Measurements from ENCODE around the gene OR10A2. TPM values are rescaled to one million over a fixed set of nuclear protein-coding genes. Genes with fewer than 3 reads are reported as not detected.

The OR10A2 gene
- polyA plus RNA-seq, 1 donor from 2014 or later, result not detected

- H3F3A ChIP-seq (ENCODE audit: insufficient read depth, low read length, poor library complexity, severe bottlenecking), result no peaks in the 10 kb centered on the region
- no peak overlapping the region for H3K4me2 ChIP-seq (ENCODE audit: low read length)
- no peaks in the 10 kb centered on the region for H3K79me2 ChIP-seq (replicated peaks; ENCODE audit: insufficient read depth, low read length)
- TF ChIP-seq RAD21 (conservative IDR thresholded peaks at IDR 0.05) (no peak), SMC3 (conservative IDR thresholded peaks at IDR 0.05; ENCODE audit: poor library complexity) (no peak), TAF1 (IDR thresholded peaks at IDR 0.05; ENCODE audit: low read depth) (no peak), CTCF (IDR thresholded peaks at IDR 0.05; ENCODE audit: poor library complexity, severe bottlenecking) (no peak), REST (IDR thresholded peaks at IDR 0.05; ENCODE audit: borderline replicate concordance) (no peak), EZH2 (IDR thresholded peaks at IDR 0.05; ENCODE audit: borderline replicate concordance, insufficient read depth, low read length, poor library complexity, severe bottlenecking) (no peak), MXI1 (conservative IDR thresholded peaks at IDR 0.05; ENCODE audit: poor library complexity, severe bottlenecking) (no peak), EP300 (conservative IDR thresholded peaks at IDR 0.05; ENCODE audit: poor library complexity, severe bottlenecking) (no peak), POLR2AphosphoS5 (IDR thresholded peaks at IDR 0.05) (no peak)
- H3K36me3 ChIP-seq (ENCODE audit: insufficient read depth, low read length), result no peaks in the 10 kb centered on the region
- no peak overlapping the region for H2AFZ ChIP-seq (ENCODE audit: low read depth, low read length)
- no peaks in the 10 kb centered on the region for H4K20me1 ChIP-seq (ENCODE audit: insufficient read depth)
- no peak overlapping the region for H3K9ac ChIP-seq (ENCODE audit: low read length)
- H3K27me3 ChIP-seq (ENCODE audit: insufficient read depth, low read depth, low read length), result no peaks in the 10 kb centered on the region
- H3K9me3 ChIP-seq (ENCODE audit: low read length), result no peaks in the 10 kb centered on the region
- H3K9me2 ChIP-seq (ENCODE audit: insufficient read depth, low read length), result no peaks in the 10 kb centered on the region
- no peak overlapping the region for H3K4me3 ChIP-seq (ENCODE audit: low read length)
- H3K27ac ChIP-seq (ENCODE audit: low read length), result no peak overlapping the region
Measured at GRCh38 chr11:6889835-6890234, 27.0 kb downstream of the OR10A2 start.

GRCh38 chr11:6892400-6892799 is 29.5 kb downstream of the OR10A2 start, which contains the start of gene OR2D2:
Gene OR2D2, minus strand, starts transcription at chr11:6892500. Its CDS starts 0 bp downstream, at chr11:6892500.
- H3K27ac ChIP-seq (ENCODE audit: low read length), result no peak within 1 kb of the TSS
- no peak within 1 kb of the TSS for H3K4me3 ChIP-seq (ENCODE audit: low read length)
- H3K27me3 ChIP-seq (ENCODE audit: insufficient read depth, low read depth, low read length), result no peaks in the 10 kb centered on the region
- no peaks in the 10 kb centered on the region for H4K20me1 ChIP-seq (ENCODE audit: insufficient read depth)
- TF ChIP-seq TAF1 (IDR thresholded peaks at IDR 0.05; ENCODE audit: low read depth) (no peak), POLR2AphosphoS5 (IDR thresholded peaks at IDR 0.05) (no peak), SMC3 (conservative IDR thresholded peaks at IDR 0.05; ENCODE audit: poor library complexity) (no peak), REST (IDR thresholded peaks at IDR 0.05; ENCODE audit: borderline replicate concordance) (no peak), MXI1 (conservative IDR thresholded peaks at IDR 0.05; ENCODE audit: poor library complexity, severe bottlenecking) (no peak), EZH2 (IDR thresholded peaks at IDR 0.05; ENCODE audit: borderline replicate concordance, insufficient read depth, low read length, poor library complexity, severe bottlenecking) (no peak), RAD21 (conservative IDR thresholded peaks at IDR 0.05) (no peak), EP300 (conservative IDR thresholded peaks at IDR 0.05; ENCODE audit: poor library complexity, severe bottlenecking) (no peak), CTCF (IDR thresholded peaks at IDR 0.05; ENCODE audit: poor library complexity, severe bottlenecking) (no peak)
- no peaks in the 10 kb centered on the region for H3K9me3 ChIP-seq (ENCODE audit: low read length)
- no peaks in the 10 kb centered on the region for H3F3A ChIP-seq (ENCODE audit: insufficient read depth, low read length, poor library complexity, severe bottlenecking)
- no peaks in the 10 kb centered on the region for H3K36me3 ChIP-seq (ENCODE audit: insufficient read depth, low read length)
- no peak within 1 kb of the TSS for H2AFZ ChIP-seq (ENCODE audit: low read depth, low read length)
- no peak within 1 kb of the TSS for H3K4me2 ChIP-seq (ENCODE audit: low read length)
- H3K79me2 ChIP-seq (replicated peaks; ENCODE audit: insufficient read depth, low read length), result no peaks in the 10 kb centered on the region
- no peak within 1 kb of the TSS for H3K9ac ChIP-seq (ENCODE audit: low read length)
- H3K9me2 ChIP-seq (ENCODE audit: insufficient read depth, low read length), result no peaks in the 10 kb centered on the region
